M059J (cell line): Measurements from ENCODE around the gene GNAI3. TPM values are rescaled to one million over a fixed set of nuclear protein-coding genes. Genes with fewer than 3 reads are reported as not detected.
A peak's percentile ranks its signal among the peaks of the same experiment; 100 is the strongest.

Experiments
- DNase-seq: peaks from one replicate; pipeline ENCODE4 v3.0.0-alpha.2; 2012; ENCODE audit warnings: low read depth
- total RNA-seq: library from RNA; depleted of rRNA; stranded (reverse); fragments of >200 nt; shearing (Covaris generic); gene quantifications from 2 replicates; pipeline ENCODE4 v1.2.3, GENCODE V29; 2014

GNAI3 gene
- total RNA-seq, 1 experiment from 2014 or later = 14.8 TPM

DNA sequence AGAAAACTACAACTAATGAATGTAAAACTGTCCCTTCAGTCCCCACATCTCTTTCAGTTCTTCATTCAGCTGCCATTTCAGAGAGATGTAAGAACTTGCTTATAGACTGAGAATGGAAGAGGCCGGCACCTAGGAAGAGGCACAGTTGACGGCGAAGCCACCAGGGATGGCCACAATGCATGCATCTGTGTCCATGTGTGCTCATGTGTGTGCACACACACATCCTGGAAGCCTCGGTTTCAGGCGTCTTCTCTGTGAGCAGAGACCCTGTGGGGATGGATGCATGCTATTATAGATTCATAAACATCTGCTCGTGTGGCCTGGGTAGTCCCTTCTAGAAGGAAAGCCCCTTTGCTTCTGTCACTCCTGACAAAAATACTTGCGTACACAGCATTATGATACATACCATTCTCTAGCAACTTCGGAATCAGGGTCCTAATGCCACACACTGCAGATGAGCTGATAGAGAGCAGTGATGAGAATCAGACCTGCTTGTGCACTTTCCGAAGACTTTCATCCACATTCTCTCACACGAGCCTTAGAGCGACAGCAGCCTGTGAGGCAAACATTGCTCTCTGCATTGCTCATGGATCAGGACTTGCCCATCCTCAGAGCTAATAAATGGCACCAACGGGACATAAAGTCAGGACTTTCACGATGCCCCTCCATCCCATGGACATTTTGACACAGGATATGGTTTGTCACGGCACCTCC lies 21.2 kb upstream of the GNAI3 start:
- DNase-seq = no peak

DNA sequence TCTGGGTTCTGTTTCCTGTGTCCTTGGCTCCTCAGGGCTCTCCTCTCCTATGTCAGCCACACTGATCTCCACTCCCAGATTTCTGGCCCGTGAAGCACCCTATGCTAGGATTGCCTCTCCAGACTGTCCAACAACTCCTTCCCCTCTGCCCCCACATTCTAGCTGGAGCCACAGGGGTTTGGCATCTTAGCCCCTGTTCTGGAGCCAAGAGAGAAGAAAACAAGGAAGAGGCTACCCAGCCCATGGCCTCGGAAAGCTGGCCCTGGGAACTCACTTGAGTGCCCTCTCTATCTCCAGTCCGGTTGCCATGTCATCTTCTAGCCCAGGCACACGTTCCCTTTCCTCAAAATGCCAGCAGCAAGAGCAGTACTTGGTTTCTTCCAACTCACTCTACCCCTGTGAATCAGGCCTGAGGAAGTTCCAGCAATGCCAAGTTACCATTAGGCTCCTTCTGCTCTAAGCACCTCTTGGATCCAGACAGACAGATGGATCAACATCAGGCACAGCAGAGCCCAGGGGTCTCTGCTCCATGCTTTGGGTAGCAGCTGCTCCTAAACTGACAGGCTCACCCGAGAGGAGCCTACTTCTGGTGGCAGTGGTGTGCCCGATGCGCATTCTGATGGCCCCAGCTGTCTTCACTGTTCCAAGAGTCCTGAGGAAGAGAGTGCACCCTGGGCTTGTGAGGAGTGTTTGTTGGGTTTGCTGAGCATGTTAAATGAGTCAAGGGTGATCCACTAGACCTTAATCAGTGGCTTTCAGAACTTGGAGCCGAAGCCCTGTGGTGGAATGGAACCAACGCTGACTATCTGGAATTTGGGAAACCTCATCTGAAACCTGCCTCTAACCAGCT lies 20.3 kb upstream of the GNAI3 start:
- DNase-seq = no peak

DNA sequence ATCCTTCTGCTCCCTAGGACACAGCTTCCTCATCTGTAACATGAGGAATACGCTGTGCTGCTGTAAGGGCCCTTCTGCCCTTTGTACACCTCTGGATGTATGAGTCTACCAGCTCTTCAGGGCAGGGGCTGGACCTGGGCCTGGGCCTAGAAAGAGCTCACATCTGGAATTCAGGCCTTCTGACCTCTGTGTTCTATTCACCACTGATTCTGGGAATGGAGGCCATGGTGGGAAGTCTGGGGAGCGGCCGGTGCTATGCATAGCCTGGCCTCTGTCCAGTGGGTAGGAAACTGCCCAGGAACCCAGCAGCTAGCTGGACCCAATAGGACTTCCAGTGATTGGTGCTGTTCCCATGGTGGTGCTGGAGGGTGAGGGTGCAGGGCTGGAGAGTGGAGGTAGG lies 19.7 kb upstream of the GNAI3 start:
- no peak for DNase-seq

DNA sequence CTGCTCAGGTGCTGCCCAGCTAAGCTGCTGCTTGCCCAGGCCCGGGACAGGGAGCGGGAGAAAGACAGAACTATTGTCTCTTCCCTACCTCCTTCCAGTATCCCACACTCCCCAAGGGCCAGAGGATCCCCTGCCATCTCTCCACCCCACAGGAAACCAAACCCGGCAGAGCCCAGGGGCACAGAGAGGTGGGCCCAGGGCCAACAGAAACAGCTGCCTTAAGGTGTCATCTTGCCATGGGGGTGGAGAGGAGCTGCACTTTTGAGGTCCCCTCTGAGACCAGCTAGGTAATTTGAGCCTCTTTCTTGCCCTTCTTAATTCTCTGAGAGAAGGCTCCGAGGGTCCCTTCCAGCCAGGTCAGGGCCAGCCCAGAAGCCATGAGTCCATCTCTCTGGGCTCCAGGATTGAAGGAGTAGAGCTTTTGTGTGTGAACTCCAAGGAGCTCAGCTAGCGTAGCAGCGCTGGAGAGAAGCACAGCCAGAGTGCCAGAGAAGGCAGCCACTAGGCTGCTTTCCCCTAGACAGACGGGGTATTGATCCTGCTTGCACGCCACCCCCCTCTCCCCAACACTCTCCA lies 18.4 kb upstream of the GNAI3 start:
- DNase-seq = peak; percentile 49

DNA sequence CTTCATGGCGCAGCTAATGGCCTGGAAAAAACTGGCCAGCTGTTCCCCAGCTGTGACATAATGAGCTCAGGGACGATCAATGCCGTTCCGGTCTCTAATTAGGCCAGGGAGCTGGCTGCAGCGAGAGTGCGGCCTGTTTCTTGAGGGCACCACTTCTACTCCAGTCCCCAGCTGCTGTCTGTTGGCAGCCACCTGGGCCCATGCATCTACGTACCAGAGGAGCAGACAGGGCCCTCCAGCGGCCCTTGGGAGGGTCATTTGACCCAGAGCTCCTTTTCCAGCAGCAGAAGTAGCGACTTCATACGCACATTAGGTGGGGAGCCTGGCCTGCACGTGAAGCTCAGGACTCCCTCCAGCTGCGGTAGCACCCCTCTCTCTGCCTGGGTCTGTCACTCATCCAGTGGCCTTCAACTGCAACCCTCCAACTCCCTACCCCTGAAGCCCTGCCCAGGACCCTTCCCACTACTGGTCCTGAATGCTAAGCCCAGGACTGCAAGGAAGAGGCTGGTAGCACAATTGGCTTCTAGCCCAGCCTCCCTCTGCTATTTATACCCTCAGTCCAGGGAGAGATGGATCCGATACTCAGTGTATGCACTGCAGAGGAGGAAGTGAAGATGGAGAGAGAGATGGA lies 17.8 kb upstream of the GNAI3 start:
- no peak for DNase-seq

DNA sequence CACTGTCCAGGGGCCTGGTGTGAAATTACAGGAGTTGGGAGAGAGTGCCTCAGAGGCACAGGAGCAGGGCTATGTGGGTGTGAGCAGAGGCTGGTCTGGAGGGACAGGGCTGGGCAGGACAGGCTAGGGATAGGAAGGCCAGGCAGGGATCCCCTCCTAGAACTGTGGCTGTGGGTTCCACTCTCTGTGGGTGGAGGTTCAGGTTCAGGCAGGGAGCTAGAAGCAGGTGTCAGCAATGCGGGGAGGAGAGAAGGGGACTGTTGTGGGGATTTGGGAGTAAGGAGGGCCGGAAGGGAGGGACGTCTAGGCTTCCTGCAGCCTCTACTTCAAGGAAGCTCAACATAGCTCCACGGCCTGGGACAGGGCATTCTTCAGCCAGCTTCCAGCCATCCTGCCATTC lies 17.0 kb upstream of the GNAI3 start:
- no peak for DNase-seq

DNA sequence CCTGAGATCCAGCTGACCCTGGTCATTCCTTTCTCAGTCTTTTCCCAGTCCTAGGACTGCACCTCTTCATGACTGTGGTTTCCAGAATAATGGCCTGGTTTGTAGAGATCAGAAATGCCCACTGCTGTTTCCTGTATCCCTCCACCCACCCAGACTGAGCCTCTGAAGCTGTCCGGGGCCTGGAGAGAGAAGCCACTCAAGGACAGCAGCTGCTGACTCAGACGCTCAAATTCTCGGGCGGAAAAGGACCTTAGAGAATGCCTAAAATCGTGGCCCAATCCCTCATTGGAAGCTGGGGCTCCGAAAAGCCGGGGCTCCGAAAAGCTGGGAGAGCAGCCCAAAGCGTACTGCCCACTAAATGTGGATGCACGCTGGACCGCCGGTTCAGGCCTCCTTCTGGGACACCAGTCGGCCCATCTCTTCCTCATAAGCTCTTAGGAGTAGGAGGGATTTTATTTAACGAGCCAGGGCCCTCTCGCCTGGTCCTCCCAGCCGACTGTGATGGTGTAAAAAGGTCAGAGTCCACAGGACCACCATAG lies 16.5 kb upstream of the GNAI3 start:
- DNase-seq = no peak

DNA sequence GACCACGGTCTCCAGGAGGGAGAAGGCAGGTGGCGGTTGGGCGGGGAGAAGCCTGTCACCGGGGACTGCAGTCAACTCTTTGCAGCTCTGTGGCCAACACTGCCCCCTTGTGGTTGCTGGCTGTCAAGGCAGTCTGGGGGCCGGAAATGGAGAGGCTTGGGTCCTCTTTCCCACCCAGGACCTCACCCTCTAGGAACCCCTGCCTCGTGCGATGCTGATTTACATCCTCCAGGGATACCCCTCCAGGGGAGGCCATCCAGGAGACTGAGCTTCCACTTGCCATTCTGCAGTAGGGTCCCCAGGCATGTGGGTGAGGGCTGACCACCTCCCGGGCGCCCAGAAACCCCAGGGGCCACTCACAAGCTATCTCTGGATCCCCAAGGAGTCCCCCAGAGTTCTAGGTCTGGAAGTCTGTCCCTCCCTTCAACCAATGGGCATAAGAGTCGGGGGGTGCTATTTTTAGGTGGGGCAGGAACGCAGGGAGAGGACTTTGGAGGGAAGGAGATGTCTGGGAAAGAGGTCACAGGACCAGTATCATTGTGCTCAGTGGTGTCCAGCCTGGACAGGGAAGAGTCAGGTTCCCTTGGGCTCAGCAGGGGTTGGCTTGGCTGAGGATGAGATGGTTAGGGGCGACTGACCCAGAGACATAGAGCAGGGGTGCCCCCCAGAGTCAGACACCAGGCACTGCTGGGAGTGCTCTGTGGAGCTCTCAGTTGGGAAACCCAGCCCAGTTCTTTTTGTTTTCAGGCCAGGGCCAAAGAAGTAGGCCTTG lies 15.9 kb upstream of the GNAI3 start:
- peak; percentile 77 for DNase-seq

DNA sequence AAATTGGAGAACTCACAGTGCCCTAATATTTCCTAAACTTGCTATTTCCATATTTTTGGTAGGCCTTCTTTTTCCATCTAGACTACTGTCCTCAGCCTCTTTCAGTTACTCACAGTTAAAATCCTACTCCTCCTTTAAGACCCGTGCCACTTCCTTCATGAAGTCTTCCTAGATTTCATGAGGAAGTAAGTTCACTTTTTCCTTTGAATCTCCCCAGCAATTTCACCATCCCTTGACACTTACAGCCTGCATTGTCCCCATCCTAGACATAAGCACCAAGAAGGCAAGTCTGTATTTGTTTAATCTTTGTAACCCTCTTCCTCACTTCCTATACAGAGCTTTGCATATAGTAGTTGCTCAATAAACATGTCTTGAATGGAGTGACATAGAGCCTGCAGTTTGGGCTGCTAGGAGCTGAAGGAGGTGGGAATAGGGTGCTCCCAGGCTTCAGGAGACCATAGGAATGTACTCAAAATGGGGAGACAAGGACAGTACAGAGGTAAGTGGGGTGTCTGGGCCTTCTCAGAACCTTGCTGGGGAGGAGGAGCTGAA lies 14.0 kb upstream of the GNAI3 start:
- DNase-seq = no peak

DNA sequence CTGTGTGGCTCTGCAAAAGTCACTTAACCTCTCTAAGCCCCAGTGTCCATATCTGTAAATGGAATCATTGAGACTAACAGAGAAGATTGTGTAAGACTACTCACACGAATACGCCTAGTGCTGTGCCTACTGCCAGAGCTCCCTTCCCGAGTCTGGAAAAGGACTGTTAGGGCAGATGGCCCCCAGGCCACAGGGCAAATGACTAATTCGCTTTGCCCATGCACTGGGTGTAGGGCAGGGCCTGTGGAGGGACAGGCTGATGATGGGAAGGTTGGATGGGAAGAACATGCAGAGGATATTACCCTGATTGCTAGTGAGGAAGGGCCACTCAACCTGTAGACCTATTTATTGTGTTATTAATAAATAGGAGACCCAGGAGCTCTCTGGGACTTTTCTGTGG lies 12.9 kb upstream of the GNAI3 start:
- DNase-seq = no peak

DNA sequence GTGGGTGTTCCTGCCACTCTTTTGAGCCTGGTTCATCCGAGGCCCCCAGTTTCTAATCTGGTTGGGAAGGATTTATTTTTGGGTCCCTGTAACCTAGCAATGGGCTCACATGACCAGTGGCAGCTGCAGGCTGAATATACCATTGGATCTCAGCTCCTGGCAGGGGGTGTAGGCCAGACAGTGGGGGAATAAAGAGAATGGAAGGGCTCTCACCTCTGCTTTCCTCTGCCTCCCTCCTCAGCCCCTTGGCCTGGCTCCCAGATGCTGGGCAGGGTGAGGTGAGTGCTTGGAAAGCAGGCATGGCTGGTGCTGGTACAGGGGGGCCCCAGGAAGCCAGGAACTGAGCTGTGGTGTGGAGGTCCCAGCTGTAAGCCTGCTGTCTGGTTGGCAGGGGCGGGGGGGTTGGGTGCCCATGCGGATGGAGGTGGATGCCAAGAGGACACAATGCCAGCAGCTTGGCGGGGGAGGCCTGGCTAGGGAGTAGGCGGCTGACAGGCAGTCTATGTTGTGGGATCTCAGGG lies 12.4 kb upstream of the GNAI3 start:
- no peak for DNase-seq

DNA sequence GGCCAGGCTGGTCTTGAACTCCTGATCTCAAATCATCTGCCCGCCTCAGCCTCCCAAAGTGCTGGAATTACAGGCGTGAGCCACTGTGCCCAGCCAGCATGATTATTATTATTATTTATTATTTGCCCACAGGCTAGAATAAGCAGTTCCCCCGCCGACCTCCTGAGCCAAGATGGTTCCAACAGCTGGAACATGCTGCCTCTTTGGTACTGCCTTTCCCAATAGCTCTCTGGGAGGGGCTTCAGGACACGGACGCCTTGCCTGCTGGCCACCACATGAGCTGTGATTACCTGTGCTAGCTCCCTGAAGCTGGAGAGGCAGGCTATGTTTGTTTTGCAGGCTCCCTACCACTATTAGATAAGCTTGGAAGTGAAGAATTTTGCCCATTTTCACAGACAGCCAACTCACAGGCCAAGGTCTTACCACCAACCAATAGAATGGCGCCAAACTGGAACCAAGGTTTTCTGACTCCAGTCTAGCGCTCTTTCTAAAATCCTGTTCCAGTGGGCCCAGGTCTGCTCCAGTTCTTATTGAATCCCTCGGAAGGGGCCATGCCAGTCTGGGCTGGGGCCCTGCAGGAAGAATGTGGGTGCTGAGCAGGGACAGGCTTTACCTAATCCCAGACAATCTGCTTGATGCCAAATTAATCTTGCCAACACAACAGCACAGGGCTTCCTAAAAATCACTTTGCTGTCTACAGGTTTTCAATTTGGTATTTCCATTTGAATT lies 10.8 kb upstream of the GNAI3 start:
- DNase-seq = no peak

DNA sequence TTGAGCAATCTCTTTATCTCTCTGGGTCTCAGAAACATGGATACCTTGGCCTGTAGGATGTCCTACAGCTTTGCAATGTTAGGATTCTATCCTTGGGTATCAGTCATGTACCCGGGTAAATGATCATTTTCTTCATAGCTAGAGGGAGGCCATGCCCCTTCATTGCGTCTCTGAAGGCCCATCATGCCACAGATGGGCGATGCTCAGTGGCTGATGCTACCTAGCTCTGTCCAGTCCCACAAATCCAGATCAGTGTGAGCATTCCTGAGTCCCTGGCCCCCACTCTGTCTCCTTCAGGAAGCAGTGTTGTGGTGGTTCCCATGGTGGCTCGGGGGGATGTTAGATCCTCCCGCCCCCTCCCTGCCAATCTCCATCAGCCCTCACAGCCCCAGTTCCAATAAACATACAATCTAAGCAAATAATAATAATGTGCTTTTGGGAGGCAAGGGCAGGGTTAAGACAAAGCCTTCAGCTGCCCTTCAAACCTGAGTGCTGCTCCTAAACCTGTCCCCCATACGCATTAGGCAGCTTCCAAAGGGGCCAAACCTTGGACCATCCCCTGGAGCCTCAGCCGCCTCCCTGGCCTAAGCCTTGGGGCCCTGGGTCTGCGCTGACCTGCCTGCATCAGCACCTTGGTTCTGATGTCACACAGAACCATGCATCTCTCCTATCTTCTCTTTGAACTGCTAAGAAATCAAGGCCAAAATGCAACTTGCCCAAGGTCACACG lies 9.4 kb upstream of the GNAI3 start:
- no peak for DNase-seq

DNA sequence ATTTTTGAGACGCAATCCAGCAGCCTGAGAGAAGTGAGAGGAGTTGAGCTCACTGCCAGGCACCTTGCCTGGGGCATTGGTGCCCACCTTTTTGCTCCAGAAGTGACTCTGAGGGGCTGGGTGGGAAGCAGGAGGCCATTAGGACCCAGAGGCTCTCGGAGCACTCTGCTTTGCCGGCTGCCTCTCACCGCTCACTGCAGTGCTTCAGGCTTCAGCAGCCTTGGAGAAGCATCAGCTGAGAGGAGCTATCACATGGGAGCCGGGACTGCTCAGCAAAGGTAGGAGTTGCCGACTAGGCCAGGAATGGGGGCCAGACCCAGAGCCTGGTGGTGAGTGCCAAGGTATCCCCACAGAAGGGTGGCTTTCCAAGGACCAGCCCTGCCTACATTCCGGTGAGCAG lies 8.7 kb upstream of the GNAI3 start, which contains the start of gene GPR61:
Gene GPR61 (plus strand): TSS at position 197 of the 400 bp plus-strand sequence. CDS start 3,151 bp downstream, outside the sequence.
- no peak for DNase-seq

DNA sequence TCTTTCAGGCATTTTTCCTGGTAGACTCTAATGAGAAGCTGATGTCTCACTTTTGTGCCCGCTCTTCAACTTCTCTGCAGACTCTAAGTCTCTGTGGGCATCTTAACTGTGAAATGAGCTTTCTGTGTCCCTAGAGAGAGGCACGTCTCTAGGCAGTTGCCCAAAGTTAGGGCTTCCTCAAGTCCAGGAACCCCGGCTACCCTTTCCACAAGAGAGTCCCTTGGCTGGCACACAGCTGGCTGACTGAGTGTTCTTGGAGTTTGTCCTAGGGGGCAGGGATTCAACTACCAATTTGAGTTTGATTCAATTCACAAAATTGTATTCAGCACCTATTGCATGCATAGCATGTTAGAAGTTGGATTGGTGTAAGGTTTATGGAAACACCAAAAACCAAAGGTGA lies 7.3 kb upstream of the GNAI3 start:
- no peak for DNase-seq

DNA sequence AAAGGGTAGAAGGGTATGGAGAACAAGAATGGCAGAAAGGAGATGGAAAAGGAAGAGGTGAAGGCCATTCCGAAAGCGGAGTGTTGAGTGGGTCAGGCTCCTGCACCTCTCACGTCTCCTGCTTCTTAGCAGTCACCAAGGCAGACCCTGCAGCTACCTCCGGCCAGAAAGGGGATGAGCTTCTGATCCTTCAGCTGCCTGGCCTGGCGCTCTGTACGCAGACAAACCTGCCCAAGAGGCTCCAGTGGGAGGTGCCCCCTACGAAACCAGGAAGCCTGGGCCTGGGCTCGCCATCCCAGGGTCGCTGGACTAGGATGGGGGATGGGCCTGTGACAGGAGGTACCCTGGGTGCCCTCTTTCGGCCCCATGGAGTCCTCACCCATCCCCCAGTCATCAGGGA lies 5.8 kb upstream of the GNAI3 start:
- DNase-seq = no peak

DNA sequence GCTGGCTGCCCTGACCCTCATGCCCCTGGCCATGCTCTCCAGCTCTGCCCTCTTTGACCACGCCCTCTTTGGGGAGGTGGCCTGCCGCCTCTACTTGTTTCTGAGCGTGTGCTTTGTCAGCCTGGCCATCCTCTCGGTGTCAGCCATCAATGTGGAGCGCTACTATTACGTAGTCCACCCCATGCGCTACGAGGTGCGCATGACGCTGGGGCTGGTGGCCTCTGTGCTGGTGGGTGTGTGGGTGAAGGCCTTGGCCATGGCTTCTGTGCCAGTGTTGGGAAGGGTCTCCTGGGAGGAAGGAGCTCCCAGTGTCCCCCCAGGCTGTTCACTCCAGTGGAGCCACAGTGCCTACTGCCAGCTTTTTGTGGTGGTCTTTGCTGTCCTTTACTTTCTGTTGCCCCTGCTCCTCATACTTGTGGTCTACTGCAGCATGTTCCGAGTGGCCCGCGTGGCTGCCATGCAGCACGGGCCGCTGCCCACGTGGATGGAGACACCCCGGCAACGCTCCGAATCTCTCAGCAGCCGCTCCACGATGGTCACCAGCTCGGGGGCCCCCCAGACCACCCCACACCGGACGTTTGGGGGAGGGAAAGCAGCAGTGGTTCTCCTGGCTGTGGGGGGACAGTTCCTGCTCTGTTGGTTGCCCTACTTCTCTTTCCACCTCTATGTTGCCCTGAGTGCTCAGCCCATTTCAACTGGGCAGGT lies 5.0 kb upstream of the GNAI3 start:
- no peak for DNase-seq

DNA sequence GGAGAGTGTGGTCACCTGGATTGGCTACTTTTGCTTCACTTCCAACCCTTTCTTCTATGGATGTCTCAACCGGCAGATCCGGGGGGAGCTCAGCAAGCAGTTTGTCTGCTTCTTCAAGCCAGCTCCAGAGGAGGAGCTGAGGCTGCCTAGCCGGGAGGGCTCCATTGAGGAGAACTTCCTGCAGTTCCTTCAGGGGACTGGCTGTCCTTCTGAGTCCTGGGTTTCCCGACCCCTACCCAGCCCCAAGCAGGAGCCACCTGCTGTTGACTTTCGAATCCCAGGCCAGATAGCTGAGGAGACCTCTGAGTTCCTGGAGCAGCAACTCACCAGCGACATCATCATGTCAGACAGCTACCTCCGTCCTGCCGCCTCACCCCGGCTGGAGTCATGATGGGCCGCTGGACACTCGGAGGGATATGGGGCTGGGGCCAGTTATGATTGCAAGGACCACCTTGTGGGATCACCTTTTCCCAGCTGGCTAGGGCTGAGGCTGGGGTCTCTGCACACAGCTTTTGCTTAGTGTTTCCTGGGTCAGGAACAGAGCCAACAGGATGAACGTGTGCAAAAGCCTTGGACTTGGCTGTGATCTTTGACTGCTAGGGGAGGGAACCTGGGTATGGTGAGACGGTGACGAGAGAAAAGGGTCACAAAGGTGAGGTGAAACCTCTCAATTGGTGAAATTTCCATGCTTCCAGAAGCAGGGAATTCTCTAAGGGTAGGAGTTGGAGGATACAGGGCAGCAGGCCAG lies 4.3 kb upstream of the GNAI3 start:
- no peak for DNase-seq
